WTC11 (cell line): ENCODE data around the gene KCND3. TPM values are rescaled to one million over a fixed set of nuclear protein-coding genes. Genes with fewer than 3 reads are reported as not detected.

Experiments
- ATAC-seq: fragments of 200-7000 bp; cut with Tn5 transposase; 2 replicates; pipeline ENCODE4 v1.10.0; 2021; ENCODE audit warnings: mild to moderate bottlenecking, moderate library complexity
- CTCF ChIA-PET: fragments of 300-600 bp; sonication (Branson Sonifier 250); formaldehyde crosslinking; loops from one replicate; lab custom pipeline; 2021; ENCODE audit warnings: antibody characterized with exemption; lab: Charles Lee
- POLR2A ChIA-PET: fragments of 350-600 bp; sonication (Branson Sonifier 250); formaldehyde crosslinking; loops from one replicate; lab custom pipeline; 2021; ENCODE audit warnings: antibody characterized with exemption; lab: Charles Lee
- DNase-seq: peaks from one replicate; pipeline ENCODE4 v3.0.0; 2021; ENCODE audit warnings: low spot score
- H3K27ac Mint-ChIP-seq: 2 replicates; pipeline ENCODE4 v1.8.0; 2021; ENCODE audit warnings: mixed read lengths
- H3K27me3 Mint-ChIP-seq: 2 replicates; pipeline ENCODE4 v1.8.0; 2021; ENCODE audit warnings: low read depth, mild to moderate bottlenecking, moderate library complexity, mixed read lengths
- H3K36me3 Mint-ChIP-seq: 2 replicates; pipeline ENCODE4 v1.8.0; 2021; ENCODE audit warnings: mixed read lengths
- H3K4me1 Mint-ChIP-seq: 2 replicates; pipeline ENCODE4 v1.8.0; 2022; ENCODE audit warnings: mixed read lengths
- H3K4me3 Mint-ChIP-seq: 2 replicates; pipeline ENCODE4 v1.8.0; 2021; ENCODE audit warnings: mild to moderate bottlenecking, moderate library complexity, mixed read lengths
- H3K9me3 Mint-ChIP-seq: 2 replicates; pipeline ENCODE4 v1.8.0; 2021; ENCODE audit warnings: mixed read lengths
- ELF4 ChIP-seq: sonication (generic); formaldehyde crosslinking; IDR thresholded peaks from 2 replicates; pipeline ENCODE4 v1.8.1; 2022; ENCODE audit warnings: low read depth, mild to moderate bottlenecking, moderate library complexity, missing genetic modification reagents
- KAT7 ChIP-seq: sonication (generic); formaldehyde crosslinking; IDR thresholded peaks from 2 replicates; pipeline ENCODE4 v1.8.1; 2023; ENCODE audit warnings: missing genetic modification reagents, mild to moderate bottlenecking, borderline replicate concordance
- NFE2L1 ChIP-seq: sonication (generic); formaldehyde crosslinking; IDR thresholded peaks from 2 replicates; pipeline ENCODE4 v1.8.1; 2023; ENCODE audit warnings: missing genetic modification reagents
- PRRX2 ChIP-seq: fragments of 250-450 bp; sonication (Bioruptor Pico); IDR thresholded peaks from 2 replicates; pipeline ENCODE4 v1.8.0; 2021; ENCODE audit warnings: mild to moderate bottlenecking
- SP1 ChIP-seq: sonication (generic); formaldehyde crosslinking; conservative IDR thresholded peaks from 2 replicates; pipeline ENCODE4 v1.8.1; 2022; ENCODE audit warnings: missing genetic modification reagents
- ZNF121 ChIP-seq: sonication (generic); formaldehyde crosslinking; IDR thresholded peaks from 2 replicates; pipeline ENCODE4 v1.8.0; 2023; ENCODE audit warnings: missing genetic modification reagents
- ZNF138 ChIP-seq: sonication (generic); formaldehyde crosslinking; conservative IDR thresholded peaks from 2 replicates; pipeline ENCODE4 v1.8.1; 2022; ENCODE audit warnings: mild to moderate bottlenecking, moderate library complexity, missing genetic modification reagents
- ZNF232 ChIP-seq: sonication (generic); formaldehyde crosslinking; IDR thresholded peaks from 2 replicates; pipeline ENCODE4 v1.8.0; 2022; ENCODE audit warnings: mild to moderate bottlenecking, missing genetic modification reagents
- ZNF317 ChIP-seq: sonication (generic); formaldehyde crosslinking; IDR thresholded peaks from 2 replicates; pipeline ENCODE4 v1.8.1; 2023; ENCODE audit warnings: low read depth, mild to moderate bottlenecking, moderate library complexity, missing genetic modification reagents, borderline replicate concordance
- total RNA-seq: library from RNA; stranded (reverse); gene quantifications from 3 replicates; pipeline ENCODE4 v1.2.3, GENCODE V29; 2021
- TF ChIP-seq, protein P1 (sequence below): sonication (generic); formaldehyde crosslinking; IDR thresholded peaks from 2 replicates; pipeline ENCODE4 v1.8.0; 2022; ENCODE audit warnings: mild to moderate bottlenecking, missing genetic modification reagents
- TF ChIP-seq, protein P2 (sequence below): sonication (generic); formaldehyde crosslinking; IDR thresholded peaks from 2 replicates; pipeline ENCODE4 v1.8.1; 2022; ENCODE audit warnings: missing genetic modification reagents, borderline replicate concordance
- TF ChIP-seq, protein P3 (sequence below): sonication (generic); formaldehyde crosslinking; IDR thresholded peaks from 2 replicates; pipeline ENCODE4 v1.8.1; 2022; ENCODE audit warnings: low read depth, mild to moderate bottlenecking, moderate library complexity, missing genetic modification reagents, borderline replicate concordance
- TF ChIP-seq, protein P4 (sequence below): sonication (generic); formaldehyde crosslinking; IDR thresholded peaks from 2 replicates; pipeline ENCODE4 v1.8.1; 2022; ENCODE audit warnings: mild to moderate bottlenecking, moderate library complexity, missing genetic modification reagents
- TF ChIP-seq, protein P5 (sequence below): sonication (generic); formaldehyde crosslinking; conservative IDR thresholded peaks from 2 replicates; pipeline ENCODE4 v1.8.1; 2023; ENCODE audit warnings: mild to moderate bottlenecking, low read depth, missing genetic modification reagents, moderate library complexity
- TF ChIP-seq, protein P6 (sequence below): sonication (generic); formaldehyde crosslinking; IDR thresholded peaks from 2 replicates; pipeline ENCODE4 v1.8.0; 2023; ENCODE audit warnings: mild to moderate bottlenecking, missing genetic modification reagents
- TF ChIP-seq, protein P7 (sequence below): sonication (generic); formaldehyde crosslinking; IDR thresholded peaks from 2 replicates; pipeline ENCODE4 v1.8.0; 2023; ENCODE audit warnings: missing genetic modification reagents, mild to moderate bottlenecking, borderline replicate concordance
- TF ChIP-seq, protein P8 (sequence below): fragments of 250-450 bp; sonication (Bioruptor Pico); IDR thresholded peaks from 2 replicates; pipeline ENCODE4 v1.9.0; 2021; ENCODE audit warnings: mild to moderate bottlenecking
- TF ChIP-seq, protein P9 (sequence below): fragments of 250-450 bp; sonication (Bioruptor Pico); IDR thresholded peaks from 2 replicates; pipeline ENCODE4 v2.1.2; 2022; ENCODE audit warnings: mild to moderate bottlenecking, moderate library complexity

Gene KCND3
- total RNA-seq, 1 experiment from 2014 or later: 0.35 TPM

DNA sequence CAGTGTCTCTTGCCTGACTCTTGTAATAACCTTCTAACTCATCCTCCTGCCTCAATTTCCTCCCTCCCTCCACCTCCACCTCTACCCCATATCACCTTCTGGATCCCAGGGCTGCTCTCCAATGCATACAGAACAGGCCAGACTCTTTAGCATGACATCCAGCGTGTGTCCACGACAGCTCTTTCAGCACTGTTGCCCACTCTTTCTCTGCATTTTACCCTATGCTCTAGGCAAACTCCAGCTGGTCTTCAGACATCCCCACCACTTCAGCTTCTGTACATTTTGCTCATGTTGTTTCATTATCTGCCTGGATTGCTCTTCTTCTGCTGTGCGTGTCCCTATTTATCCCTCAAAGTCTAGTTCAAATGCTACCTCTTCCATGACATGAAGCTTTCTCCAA, 255.0 kb downstream of the KCND3 start (continued):
- TF ChIP-seq, protein P1, sequence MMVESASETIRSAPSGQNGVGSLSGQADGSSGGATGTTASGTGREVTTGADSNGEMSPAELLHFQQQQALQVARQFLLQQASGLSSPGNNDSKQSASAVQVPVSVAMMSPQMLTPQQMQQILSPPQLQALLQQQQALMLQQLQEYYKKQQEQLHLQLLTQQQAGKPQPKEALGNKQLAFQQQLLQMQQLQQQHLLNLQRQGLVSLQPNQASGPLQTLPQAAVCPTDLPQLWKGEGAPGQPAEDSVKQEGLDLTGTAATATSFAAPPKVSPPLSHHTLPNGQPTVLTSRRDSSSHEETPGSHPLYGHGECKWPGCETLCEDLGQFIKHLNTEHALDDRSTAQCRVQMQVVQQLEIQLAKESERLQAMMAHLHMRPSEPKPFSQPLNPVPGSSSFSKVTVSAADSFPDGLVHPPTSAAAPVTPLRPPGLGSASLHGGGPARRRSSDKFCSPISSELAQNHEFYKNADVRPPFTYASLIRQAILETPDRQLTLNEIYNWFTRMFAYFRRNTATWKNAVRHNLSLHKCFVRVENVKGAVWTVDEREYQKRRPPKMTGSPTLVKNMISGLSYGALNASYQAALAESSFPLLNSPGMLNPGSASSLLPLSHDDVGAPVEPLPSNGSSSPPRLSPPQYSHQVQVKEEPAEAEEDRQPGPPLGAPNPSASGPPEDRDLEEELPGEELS (CRISPR knock-in tag): no peak
- TF ChIP-seq ZNF138 (CRISPR knock-in tag): no peak
- no peak for TF ChIP-seq ZNF317 (CRISPR knock-in tag)
- TF ChIP-seq, protein P2, sequence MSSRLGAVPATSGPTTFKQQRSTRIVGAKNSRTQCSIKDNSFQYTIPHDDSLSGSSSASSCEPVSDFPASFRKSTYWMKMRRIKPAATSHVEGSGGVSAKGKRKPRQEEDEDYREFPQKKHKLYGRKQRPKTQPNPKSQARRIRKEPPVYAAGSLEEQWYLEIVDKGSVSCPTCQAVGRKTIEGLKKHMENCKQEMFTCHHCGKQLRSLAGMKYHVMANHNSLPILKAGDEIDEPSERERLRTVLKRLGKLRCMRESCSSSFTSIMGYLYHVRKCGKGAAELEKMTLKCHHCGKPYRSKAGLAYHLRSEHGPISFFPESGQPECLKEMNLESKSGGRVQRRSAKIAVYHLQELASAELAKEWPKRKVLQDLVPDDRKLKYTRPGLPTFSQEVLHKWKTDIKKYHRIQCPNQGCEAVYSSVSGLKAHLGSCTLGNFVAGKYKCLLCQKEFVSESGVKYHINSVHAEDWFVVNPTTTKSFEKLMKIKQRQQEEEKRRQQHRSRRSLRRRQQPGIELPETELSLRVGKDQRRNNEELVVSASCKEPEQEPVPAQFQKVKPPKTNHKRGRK (CRISPR knock-in tag): no peak

DNA sequence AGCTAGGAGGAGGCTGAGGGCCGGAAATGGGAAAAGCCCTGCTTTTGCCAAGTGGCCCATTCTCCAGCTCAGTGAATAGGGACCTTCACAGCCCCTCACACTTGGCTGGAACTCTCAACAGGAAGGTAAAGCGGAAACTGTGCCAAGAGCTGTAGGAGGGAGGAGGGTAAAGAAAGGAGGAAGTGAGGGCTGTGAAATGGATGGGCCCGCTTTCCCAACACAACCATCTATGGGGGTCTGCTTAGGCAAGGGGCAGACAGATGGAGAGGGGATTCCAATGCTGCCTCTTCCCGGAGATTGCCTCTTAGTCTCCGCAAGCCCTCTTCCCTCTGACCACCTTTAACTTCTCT, 255.5 kb downstream of the KCND3 start:
- ChIA-PET CTCF (interaction anchor here (0.6 to 7.7 kb wide), 2 partner anchors 14 to 72 kb away, joined by 3 to 78 read pairs; no protein-coding TSS in a partner anchor), POLR2A (no interaction called here)
- H3K4me1 Mint-ChIP-seq: peaks cover 28% of the 10 kb centered on the region
- H3K36me3 Mint-ChIP-seq: no peaks in the 10 kb centered on the region; the same call in none of the 2 replicates
- H3K27me3 Mint-ChIP-seq: no peaks in the 10 kb centered on the region
- no peak for DNase-seq
- no peak overlapping the region for H3K27ac Mint-ChIP-seq
- no peak overlapping the region for H3K4me3 Mint-ChIP-seq
- H3K9me3 Mint-ChIP-seq: no peaks in the 10 kb centered on the region
- ATAC-seq: no peak
- TF ChIP-seq KAT7 (CRISPR knock-in tag): no peak
- no peak for TF ChIP-seq ELF4 (CRISPR knock-in tag)
- TF ChIP-seq, protein P3, sequence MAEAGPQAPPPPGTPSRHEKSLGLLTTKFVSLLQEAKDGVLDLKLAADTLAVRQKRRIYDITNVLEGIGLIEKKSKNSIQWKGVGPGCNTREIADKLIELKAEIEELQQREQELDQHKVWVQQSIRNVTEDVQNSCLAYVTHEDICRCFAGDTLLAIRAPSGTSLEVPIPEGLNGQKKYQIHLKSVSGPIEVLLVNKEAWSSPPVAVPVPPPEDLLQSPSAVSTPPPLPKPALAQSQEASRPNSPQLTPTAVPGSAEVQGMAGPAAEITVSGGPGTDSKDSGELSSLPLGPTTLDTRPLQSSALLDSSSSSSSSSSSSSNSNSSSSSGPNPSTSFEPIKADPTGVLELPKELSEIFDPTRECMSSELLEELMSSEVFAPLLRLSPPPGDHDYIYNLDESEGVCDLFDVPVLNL (CRISPR knock-in tag): no peak
- TF ChIP-seq, protein P4, sequence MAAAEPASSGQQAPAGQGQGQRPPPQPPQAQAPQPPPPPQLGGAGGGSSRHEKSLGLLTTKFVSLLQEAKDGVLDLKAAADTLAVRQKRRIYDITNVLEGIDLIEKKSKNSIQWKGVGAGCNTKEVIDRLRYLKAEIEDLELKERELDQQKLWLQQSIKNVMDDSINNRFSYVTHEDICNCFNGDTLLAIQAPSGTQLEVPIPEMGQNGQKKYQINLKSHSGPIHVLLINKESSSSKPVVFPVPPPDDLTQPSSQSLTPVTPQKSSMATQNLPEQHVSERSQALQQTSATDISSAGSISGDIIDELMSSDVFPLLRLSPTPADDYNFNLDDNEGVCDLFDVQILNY (CRISPR knock-in tag): no peak
- TF ChIP-seq ZNF232 (CRISPR knock-in tag): no peak
- TF ChIP-seq, protein P5, sequence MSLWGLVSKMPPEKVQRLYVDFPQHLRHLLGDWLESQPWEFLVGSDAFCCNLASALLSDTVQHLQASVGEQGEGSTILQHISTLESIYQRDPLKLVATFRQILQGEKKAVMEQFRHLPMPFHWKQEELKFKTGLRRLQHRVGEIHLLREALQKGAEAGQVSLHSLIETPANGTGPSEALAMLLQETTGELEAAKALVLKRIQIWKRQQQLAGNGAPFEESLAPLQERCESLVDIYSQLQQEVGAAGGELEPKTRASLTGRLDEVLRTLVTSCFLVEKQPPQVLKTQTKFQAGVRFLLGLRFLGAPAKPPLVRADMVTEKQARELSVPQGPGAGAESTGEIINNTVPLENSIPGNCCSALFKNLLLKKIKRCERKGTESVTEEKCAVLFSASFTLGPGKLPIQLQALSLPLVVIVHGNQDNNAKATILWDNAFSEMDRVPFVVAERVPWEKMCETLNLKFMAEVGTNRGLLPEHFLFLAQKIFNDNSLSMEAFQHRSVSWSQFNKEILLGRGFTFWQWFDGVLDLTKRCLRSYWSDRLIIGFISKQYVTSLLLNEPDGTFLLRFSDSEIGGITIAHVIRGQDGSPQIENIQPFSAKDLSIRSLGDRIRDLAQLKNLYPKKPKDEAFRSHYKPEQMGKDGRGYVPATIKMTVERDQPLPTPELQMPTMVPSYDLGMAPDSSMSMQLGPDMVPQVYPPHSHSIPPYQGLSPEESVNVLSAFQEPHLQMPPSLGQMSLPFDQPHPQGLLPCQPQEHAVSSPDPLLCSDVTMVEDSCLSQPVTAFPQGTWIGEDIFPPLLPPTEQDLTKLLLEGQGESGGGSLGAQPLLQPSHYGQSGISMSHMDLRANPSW (CRISPR knock-in tag): no peak
- TF ChIP-seq PRRX2 (CRISPR knock-in tag): no peak
- no peak for TF ChIP-seq ZNF121
- TF ChIP-seq, protein P6, sequence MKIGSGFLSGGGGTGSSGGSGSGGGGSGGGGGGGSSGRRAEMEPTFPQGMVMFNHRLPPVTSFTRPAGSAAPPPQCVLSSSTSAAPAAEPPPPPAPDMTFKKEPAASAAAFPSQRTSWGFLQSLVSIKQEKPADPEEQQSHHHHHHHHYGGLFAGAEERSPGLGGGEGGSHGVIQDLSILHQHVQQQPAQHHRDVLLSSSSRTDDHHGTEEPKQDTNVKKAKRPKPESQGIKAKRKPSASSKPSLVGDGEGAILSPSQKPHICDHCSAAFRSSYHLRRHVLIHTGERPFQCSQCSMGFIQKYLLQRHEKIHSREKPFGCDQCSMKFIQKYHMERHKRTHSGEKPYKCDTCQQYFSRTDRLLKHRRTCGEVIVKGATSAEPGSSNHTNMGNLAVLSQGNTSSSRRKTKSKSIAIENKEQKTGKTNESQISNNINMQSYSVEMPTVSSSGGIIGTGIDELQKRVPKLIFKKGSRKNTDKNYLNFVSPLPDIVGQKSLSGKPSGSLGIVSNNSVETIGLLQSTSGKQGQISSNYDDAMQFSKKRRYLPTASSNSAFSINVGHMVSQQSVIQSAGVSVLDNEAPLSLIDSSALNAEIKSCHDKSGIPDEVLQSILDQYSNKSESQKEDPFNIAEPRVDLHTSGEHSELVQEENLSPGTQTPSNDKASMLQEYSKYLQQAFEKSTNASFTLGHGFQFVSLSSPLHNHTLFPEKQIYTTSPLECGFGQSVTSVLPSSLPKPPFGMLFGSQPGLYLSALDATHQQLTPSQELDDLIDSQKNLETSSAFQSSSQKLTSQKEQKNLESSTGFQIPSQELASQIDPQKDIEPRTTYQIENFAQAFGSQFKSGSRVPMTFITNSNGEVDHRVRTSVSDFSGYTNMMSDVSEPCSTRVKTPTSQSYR: no peak
- TF ChIP-seq NFE2L1: no peak
- TF ChIP-seq, protein P7, sequence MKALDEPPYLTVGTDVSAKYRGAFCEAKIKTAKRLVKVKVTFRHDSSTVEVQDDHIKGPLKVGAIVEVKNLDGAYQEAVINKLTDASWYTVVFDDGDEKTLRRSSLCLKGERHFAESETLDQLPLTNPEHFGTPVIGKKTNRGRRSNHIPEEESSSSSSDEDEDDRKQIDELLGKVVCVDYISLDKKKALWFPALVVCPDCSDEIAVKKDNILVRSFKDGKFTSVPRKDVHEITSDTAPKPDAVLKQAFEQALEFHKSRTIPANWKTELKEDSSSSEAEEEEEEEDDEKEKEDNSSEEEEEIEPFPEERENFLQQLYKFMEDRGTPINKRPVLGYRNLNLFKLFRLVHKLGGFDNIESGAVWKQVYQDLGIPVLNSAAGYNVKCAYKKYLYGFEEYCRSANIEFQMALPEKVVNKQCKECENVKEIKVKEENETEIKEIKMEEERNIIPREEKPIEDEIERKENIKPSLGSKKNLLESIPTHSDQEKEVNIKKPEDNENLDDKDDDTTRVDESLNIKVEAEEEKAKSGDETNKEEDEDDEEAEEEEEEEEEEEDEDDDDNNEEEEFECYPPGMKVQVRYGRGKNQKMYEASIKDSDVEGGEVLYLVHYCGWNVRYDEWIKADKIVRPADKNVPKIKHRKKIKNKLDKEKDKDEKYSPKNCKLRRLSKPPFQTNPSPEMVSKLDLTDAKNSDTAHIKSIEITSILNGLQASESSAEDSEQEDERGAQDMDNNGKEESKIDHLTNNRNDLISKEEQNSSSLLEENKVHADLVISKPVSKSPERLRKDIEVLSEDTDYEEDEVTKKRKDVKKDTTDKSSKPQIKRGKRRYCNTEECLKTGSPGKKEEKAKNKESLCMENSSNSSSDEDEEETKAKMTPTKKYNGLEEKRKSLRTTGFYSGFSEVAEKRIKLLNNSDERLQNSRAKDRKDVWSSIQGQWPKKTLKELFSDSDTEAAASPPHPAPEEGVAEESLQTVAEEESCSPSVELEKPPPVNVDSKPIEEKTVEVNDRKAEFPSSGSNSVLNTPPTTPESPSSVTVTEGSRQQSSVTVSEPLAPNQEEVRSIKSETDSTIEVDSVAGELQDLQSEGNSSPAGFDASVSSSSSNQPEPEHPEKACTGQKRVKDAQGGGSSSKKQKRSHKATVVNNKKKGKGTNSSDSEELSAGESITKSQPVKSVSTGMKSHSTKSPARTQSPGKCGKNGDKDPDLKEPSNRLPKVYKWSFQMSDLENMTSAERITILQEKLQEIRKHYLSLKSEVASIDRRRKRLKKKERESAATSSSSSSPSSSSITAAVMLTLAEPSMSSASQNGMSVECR (CRISPR knock-in tag): no peak
- no peak for TF ChIP-seq SP1
- TF ChIP-seq, protein P8, sequence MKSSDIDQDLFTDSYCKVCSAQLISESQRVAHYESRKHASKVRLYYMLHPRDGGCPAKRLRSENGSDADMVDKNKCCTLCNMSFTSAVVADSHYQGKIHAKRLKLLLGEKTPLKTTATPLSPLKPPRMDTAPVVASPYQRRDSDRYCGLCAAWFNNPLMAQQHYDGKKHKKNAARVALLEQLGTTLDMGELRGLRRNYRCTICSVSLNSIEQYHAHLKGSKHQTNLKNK: no peak
- TF ChIP-seq, protein P9, sequence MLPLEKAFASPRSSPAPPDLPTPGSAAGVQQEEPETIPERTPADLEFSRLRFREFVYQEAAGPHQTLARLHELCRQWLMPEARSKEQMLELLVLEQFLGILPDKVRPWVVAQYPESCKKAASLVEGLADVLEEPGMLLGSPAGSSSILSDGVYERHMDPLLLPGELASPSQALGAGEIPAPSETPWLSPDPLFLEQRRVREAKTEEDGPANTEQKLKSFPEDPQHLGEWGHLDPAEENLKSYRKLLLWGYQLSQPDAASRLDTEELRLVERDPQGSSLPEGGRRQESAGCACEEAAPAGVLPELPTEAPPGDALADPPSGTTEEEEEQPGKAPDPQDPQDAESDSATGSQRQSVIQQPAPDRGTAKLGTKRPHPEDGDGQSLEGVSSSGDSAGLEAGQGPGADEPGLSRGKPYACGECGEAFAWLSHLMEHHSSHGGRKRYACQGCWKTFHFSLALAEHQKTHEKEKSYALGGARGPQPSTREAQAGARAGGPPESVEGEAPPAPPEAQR (CRISPR knock-in tag): no peak
